Lower leg skin (tissue), 4 donors: ENCODE results near the gene CCT3. TPM values are rescaled to one million over a fixed set of nuclear protein-coding genes. Genes with fewer than 3 reads are reported as not detected.
A peak's percentile ranks its signal among the peaks of the same experiment; 100 is the strongest.

Experiments
- DNase-seq, 2 donors: peaks; one replicate each; pipeline ENCODE4 v3.0.0-alpha.2; 2019; ENCODE audit warnings: low spot score in 2 of 2
- H3K4me3 ChIP-seq: fragments of 200-600 bp; sonication (generic); 2 replicates; pipeline ENCODE4 v1.5.1; 2017; ENCODE audit warnings: mild to moderate bottlenecking, low read depth; ENCODE audit not compliant: poor library complexity, severe bottlenecking
- POLR2A ChIP-seq, 2 donors: fragments of 450-650 bp; IDR thresholded peaks; one replicate each; pipeline ENCODE4 v1.6.1; 2016 to 2017; ENCODE audit warnings: antibody characterized with exemption in 2 of 2, mild to moderate bottlenecking in 1 of 2, moderate library complexity in 1 of 2
- WGBS, 2 donors: methylation state at CpG; one replicate each; pipeline ENCODE4 v1.1.5; 2018; 5-methylcytosine and 5-hydroxymethylcytosine counted together
- intact Hi-C: fragments of 100-400 bp; cut with DNase I; formaldehyde crosslinking; loops from one replicate; pipeline ENCODE4 v1.15.0; 2023; ENCODE audit warnings: low total_unique reads
- total RNA-seq, 4 donors: library from RNA; depleted of rRNA; stranded (reverse); fragments of >200 nt; gene quantifications; one replicate each; pipeline ENCODE4 v1.1.0, GENCODE V29; 2016
- TF ChIP-seq, protein P1 (sequence below), 3 donors: fragments of 450-650 bp; IDR thresholded peaks; one replicate each; pipeline ENCODE4 v1.5.1; 2016; ENCODE audit warnings: antibody characterized with exemption in 3 of 3, mild to moderate bottlenecking in 3 of 3, moderate library complexity in 2 of 3

Gene CCT3
- total RNA-seq, 4 donors from 2014 or later, result 119 to 202 (median 150) TPM

DNA sequence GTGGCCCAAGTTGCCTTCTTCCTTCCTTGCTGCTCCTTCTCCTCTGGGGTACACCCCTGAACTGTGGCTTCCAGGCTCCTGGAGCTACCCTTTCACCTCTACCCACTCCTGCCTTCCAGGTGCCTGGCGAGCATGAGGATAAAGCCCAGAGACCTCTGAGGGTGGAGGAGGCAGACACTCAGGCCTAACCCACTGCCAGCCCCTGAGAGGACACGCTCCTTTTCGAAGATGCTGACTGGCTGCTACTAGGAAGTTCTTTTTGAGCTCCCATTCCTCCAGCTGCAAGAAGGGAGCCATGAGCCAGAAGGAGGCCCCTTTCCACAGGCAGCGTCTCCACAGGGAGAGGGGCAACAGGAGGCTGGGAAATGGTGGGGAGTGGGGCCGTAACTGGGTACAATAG lies 46.6 kb upstream of the CCT3 start:
- no peak overlapping the region for H3K4me3 ChIP-seq
- 88 to 90% methylated on average over 5 of the region's 5 CpGs for WGBS, 2 donors
- no peak for DNase-seq
- no peak for TF ChIP-seq POLR2A (IDR thresholded peaks at IDR 0.05)
- TF ChIP-seq, protein P1, sequence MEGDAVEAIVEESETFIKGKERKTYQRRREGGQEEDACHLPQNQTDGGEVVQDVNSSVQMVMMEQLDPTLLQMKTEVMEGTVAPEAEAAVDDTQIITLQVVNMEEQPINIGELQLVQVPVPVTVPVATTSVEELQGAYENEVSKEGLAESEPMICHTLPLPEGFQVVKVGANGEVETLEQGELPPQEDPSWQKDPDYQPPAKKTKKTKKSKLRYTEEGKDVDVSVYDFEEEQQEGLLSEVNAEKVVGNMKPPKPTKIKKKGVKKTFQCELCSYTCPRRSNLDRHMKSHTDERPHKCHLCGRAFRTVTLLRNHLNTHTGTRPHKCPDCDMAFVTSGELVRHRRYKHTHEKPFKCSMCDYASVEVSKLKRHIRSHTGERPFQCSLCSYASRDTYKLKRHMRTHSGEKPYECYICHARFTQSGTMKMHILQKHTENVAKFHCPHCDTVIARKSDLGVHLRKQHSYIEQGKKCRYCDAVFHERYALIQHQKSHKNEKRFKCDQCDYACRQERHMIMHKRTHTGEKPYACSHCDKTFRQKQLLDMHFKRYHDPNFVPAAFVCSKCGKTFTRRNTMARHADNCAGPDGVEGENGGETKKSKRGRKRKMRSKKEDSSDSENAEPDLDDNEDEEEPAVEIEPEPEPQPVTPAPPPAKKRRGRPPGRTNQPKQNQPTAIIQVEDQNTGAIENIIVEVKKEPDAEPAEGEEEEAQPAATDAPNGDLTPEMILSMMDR (IDR thresholded peaks at IDR 0.05), result no peak
- intact Hi-C loops, result no loop called here

DNA sequence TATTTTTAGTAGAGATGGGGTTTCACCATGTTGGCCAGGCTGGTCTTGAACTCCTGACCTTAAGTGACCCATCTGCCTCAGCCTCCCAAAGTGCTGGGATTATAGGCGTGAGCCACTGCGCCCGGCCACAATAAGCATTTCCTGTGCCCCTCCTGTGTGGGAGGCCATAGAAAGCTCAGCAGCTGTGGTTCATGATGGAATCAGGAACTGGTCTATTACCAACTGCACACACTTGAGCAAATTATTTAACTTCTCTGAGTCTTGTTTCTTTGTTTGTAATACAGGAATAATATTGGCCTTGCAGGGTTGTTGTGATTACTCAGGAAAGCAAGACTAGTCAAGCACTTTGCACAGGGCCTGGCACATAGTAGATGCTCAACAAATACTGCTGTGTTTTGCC lies 45.9 kb upstream of the CCT3 start:
- 67 to 84% methylated on average over 3 of the region's 3 CpGs for WGBS, 2 donors
- TF ChIP-seq, protein P1 (IDR thresholded peaks at IDR 0.05), result no peak
- no peak for TF ChIP-seq POLR2A (IDR thresholded peaks at IDR 0.05)
- no peak overlapping the region for H3K4me3 ChIP-seq
- intact Hi-C loops, result no loop called here
- no peak for DNase-seq

DNA sequence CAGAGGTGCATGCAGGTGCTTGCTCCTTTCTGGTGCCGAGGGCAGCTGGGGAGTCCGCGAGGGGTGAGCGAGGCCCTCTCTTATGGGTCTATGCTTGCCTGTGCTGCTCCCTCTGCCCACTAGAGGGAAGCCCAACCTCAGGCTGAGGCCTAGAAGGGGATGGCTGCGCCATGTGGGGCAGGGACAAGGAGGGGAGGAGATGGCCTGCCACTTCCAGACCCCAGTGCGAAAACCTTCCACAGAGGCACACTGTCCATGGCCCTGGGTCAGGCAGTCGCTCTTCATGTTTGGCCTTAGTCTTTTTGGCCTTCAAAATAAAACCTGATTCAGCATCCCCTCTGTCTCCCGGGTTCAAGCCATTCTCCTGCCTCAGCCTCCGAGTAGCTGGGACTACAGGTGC lies 44.9 kb upstream of the CCT3 start:
- DNase-seq, result no peak
- TF ChIP-seq POLR2A (IDR thresholded peaks at IDR 0.05), result no peak
- TF ChIP-seq, protein P1 (IDR thresholded peaks at IDR 0.05), result peak in 1 of 3 donors; percentile 15
- H3K4me3 ChIP-seq, result no peak overlapping the region
- intact Hi-C loops, result no loop called here
- 49% methylated on average over 9 of the region's 9 CpGs for WGBS, 2 donors

DNA sequence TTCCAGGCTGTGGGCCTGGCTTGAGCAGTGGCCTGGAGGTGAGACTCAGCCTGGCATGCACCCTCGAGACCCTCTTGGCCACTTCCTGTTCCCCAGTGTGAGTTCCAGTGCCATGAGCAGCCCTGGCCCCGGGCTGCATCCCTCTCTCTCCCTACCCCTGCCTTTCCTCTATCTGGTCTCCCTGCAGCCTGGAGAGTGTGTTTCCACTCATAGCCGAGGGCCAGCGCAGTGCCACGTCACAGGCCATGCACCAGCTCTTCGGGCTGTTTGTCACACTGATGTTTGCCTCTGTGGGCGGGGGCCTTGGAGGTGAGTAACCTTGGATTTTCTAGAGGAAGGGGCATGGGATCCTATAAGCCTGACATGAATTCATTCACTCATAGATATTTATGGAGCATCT lies 44.5 kb upstream of the CCT3 start:
- DNase-seq, result no peak
- 63 to 72% methylated on average over 7 of the region's 7 CpGs for WGBS, 2 donors
- intact Hi-C loops, result no loop called here
- TF ChIP-seq, protein P1 (IDR thresholded peaks at IDR 0.05), result no peak
- H3K4me3 ChIP-seq, result no peak overlapping the region

DNA sequence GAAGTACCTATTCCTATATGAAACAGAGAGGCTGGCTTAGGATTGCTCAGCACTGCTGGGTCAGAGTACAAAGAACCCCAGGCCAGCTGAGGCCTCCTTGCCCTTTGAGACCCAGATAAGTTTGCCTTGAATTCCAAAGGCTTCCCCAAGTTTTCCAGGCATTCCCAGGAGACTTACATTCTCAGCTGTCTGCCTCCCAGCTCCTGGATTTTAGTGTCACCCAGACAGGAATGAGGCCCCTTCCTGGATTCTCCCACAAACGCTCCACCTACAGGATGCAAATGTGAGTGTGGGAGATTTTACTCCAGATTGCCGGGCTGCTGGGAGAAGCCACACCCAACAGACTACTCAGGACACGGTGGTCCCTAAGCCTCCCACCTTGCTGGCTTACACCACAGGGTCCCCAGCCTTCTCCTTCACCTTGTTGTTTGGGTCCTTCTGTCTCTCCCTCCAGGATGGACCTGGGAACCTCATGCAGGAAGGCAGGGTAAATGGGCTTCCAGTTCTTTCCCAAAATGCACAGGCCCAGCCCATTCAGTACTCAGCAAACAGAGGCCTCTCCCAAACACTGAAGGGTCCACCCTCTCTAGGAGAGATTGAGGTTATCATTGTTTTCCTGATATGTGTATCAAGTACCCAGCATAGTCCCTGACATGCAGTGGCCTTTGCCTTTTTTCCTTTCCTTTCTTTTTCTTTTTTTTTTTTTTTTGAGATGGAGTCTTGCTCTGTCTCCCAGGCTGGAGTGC lies 41.5 kb upstream of the CCT3 start:
- DNase-seq, result no peak
- 41 to 43% methylated on average over 3 of the region's 3 CpGs for WGBS, 2 donors
- intact Hi-C loops, result no loop called here
- TF ChIP-seq, protein P1 (IDR thresholded peaks at IDR 0.05), result no peak
- no peak for TF ChIP-seq POLR2A (IDR thresholded peaks at IDR 0.05)
- no peak overlapping the region for H3K4me3 ChIP-seq

DNA sequence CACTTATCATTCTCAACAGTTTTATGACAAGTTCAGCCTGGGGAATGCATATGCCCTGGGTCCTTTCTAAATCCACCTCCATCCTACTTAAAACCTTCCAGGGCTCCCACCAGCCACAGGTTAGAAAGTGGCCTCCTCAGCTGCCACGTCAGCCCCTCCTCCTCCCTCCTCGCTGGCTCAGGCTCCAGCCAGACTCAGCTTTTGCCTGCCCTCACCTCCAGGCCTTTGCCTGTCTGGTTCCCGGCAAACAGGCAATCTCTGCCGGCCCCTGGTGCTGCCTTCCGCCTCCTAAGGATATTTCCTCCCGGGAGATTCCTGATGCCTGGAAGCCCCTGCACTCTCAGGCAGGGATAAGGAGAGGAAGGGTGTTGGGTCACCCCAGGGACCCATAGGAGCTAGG lies 40.5 kb upstream of the CCT3 start:
- TF ChIP-seq, protein P1 (IDR thresholded peaks at IDR 0.05), result no peak
- no peak for TF ChIP-seq POLR2A (IDR thresholded peaks at IDR 0.05)
- intact Hi-C loops, result no loop called here
- WGBS, 2 donors, result 75 to 84% methylated on average over 6 of the region's 6 CpGs
- no peak for DNase-seq
- H3K4me3 ChIP-seq, result no peak overlapping the region
